Left cardiac atrium (tissue), 4 donors: ENCODE data around the gene ANGPTL2. TPM values are rescaled to one million over a fixed set of nuclear protein-coding genes. Genes with fewer than 3 reads are reported as not detected.

Source experiments
- ATAC-seq, 2 donors: fragments of 200-7000 bp; cut with Tn5 transposase; one replicate each; pipeline ENCODE4 v1.9.1; 2020; ENCODE audit warnings: mild to moderate bottlenecking in 2 of 2, moderate library complexity in 2 of 2
- DNase-seq: peaks from one replicate; pipeline ENCODE4 v3.0.0-alpha.2; 2020
- intact Hi-C, 2 donors: fragments of 100-400 bp; cut with DNase I; formaldehyde crosslinking; loops; one replicate each; pipeline versions ENCODE4 v1.14.1 to v1.15.1; 2022 to 2023
- total RNA-seq, 2 donors: library from RNA; stranded (reverse); fragmentation: NEBNext Ultra II Directional; extraction: Animal tissue kit (Norgen Biotek cat#: 25700); gene quantifications; one replicate each; pipeline ENCODE4 v1.2.1, GENCODE V29; 2021
- donor health status: DM: no; HTN: yes; CAD: no.
- donor health status: DM: no; HTN: yes; CAD: no; lungs with severe emphysema.
- donor health status: DM: yes; HTN: yes; CAD: no.
- donor health status: Dilated cardiomyopathy.

ANGPTL2 gene
- total RNA-seq, 2 donors from 2014 or later = 51.8 to 63.1 TPM

GRCh38 chr9:127139775-127140174, 17.3 kb upstream of the ANGPTL2 start:
- DNase-seq (no peak), ATAC-seq (no peak)
- intact Hi-C loops = loop anchor here in 1 of 2 donors (5.0 kb wide), 1 partner anchor 48 kb away; no protein-coding TSS in a partner anchor

- intact Hi-C loops = loop anchor here in 1 of 2 donors (5.0 kb wide), 1 partner anchor 48 kb away; no protein-coding TSS in a partner anchor
- DNase-seq = no peak
These were observed 16.8 kb upstream of the ANGPTL2 start for GRCh38 chr9:127139071-127139731.

DNA sequence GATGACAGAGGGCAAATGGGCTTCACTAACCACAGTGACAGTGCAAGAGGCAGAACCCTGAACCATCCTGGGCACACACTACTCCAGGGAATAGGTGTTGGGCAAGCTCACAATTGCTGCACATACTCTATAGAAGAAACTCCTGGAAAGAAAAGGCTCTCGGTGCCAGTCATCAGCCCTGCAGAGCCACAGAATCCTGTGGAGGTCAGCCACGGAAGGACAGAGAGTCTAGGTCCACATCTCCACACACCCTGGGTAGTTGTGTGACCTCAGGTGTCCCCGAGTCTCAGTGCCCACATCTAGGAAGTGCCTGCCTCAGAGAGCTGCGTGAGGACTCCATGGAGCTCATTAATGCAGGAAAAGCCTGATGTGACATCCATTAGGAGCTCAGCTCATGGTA, 16.0 kb upstream of the ANGPTL2 start:
- intact Hi-C loops = loop anchor here in 1 of 2 donors (5.0 kb wide), 1 partner anchor 49 kb away; no protein-coding TSS in a partner anchor
- DNase-seq = no peak

More at GRCh38 chr9:127139071-127139731, 16.8 kb upstream of the ANGPTL2 start:
- no peak for ATAC-seq

DNA sequence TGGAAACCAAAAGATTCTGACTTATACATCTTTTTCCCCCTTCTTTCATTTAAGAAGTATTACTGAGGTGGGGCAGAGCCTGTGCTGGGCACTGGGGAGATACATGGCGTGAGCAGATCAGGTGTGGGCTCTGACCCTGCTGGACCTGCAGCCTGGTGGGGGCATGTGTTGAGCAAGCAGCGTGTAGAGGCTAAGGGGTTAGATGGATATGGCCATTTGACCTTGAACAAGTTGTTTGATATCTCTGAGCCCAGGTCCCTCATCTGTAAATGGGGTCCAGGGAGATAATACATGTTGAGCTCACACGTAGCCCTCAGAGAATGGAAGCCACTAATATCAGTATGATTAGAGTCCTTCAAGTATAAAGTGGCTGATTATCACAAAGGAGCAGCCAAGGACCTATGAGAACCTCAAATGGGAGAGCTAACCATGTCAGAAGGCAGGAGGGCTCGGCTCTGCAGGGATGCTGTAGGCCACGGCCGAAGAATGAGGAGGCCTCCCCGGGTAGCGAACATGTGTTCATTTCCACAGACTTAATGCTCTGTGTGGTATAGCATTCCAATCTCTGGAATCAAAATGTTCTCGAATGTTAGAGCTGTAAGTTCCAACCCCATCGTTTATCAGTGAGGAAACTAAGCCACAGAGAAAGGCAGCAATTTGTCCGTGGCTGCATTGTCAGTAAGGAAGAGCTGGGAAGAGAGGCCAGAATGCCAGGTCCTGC, 15.4 kb upstream of the ANGPTL2 start:
- DNase-seq (no peak), ATAC-seq (no peak)
- intact Hi-C loops = loop anchor here in 1 of 2 donors (5.0 kb wide), 1 partner anchor 50 kb away; no protein-coding TSS in a partner anchor

More for the DNA sequence above, 16.0 kb upstream of the ANGPTL2 start:
- no peak for ATAC-seq

- intact Hi-C loops = loop anchor here in 1 of 2 donors (5.0 kb wide), 1 partner anchor 50 kb away; no protein-coding TSS in a partner anchor
These were observed 14.6 kb upstream of the ANGPTL2 start for GRCh38 chr9:127136880-127137639.

DNA sequence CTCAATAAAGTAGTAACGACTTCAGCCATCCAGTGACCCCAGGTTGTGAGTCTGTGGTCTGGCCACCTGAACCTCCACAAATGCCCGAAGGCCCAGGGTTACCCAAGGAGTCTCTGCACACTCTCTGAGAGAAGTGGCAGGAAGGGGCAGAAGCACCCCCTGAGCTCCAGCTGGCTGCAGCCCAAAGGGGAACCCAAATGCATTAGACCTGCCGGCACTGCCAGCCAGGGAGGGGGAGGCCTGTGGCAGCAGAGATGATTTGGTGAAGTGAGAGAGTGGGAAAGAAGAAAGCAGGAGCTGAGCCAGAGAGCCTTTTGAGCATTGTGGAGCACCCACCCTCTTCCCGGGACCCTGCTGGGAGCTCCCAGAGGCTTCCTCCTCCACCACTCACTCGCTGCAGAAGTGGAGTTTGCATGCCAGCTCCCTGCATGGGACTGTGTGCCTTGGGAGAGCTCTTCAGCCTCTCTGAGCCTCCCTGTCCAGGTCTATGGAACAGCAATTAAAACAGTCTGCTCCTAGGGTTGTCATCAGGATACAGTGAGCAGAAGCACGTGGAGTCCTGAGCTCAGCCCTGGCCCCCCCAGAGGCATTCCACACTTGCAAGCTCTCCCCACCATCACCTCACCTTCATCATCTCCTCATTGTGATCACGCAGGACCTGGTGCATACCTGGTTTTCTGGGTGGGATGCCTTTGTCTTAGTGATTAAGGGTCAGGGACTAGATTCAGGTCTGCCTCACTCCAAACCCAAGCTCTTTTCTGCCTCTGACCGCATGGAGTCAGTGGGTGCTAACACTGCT, 13.8 kb upstream of the ANGPTL2 start:
- intact Hi-C loops = loop anchor here in 1 of 2 donors (5.0 kb wide), 1 partner anchor 51 kb away; no protein-coding TSS in a partner anchor
- no peak for ATAC-seq
- no peak for DNase-seq

More at GRCh38 chr9:127136880-127137639, 14.6 kb upstream of the ANGPTL2 start:
- no peak for DNase-seq
- no peak for ATAC-seq

- ATAC-seq = no peak
- intact Hi-C loops = loop anchor here in 1 of 2 donors (5.0 kb wide), 1 partner anchor 52 kb away; no protein-coding TSS in a partner anchor
- no peak for DNase-seq
These were observed 12.8 kb upstream of the ANGPTL2 start for GRCh38 chr9:127135056-127135745.

GRCh38 chr9:127133739-127134167, 11.3 kb upstream of the ANGPTL2 start:
- ATAC-seq (peak; percentile 64 to 72), DNase-seq (peak; percentile 71)
- intact Hi-C loops = no loop called here

- DNase-seq = no peak
- ATAC-seq = peak in 1 of 2 donors; percentile 8
- intact Hi-C loops = no loop called here
These were observed 10.6 kb upstream of the ANGPTL2 start for GRCh38 chr9:127132921-127133647.

DNA sequence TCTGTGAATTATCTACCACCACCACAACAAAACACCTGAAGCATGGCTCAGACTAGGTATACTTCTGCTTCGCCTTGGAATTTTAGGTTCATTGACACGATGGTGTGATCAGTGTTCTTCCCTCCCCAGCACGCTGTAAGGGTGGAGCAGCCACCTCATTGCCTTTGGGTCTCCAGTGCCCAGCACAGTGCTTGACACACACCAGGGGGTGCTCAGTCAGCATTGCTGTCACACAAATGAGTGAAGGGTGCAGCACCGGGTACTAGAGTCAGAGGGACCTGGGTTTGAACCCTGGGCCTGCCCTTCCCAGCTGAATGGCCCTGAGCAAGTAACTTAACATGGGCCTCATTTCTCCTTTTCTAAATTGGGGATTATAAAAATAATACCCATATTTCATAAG, 9.9 kb upstream of the ANGPTL2 start:
- intact Hi-C loops = no loop called here
- ATAC-seq (no peak), DNase-seq (no peak)

GRCh38 chr9:127131871-127132270, 9.4 kb upstream of the ANGPTL2 start:
- ATAC-seq (no peak), DNase-seq (no peak)
- intact Hi-C loops = no loop called here

- peak; percentile 65 for DNase-seq
- peak; percentile 41 to 45 for ATAC-seq
- intact Hi-C loops = no loop called here
These were observed 8.5 kb upstream of the ANGPTL2 start for GRCh38 chr9:127130661-127131538.

- ATAC-seq (no peak), DNase-seq (no peak)
- intact Hi-C loops = no loop called here
These were observed 7.8 kb upstream of the ANGPTL2 start for GRCh38 chr9:127130235-127130634.

- ATAC-seq = no peak
- intact Hi-C loops = loop anchor here (10.0 kb wide), 2 partner anchors 55 to 165 kb away; no protein-coding TSS in a partner anchor
These were observed 7.3 kb upstream of the ANGPTL2 start for GRCh38 chr9:127129718-127130085.

DNA sequence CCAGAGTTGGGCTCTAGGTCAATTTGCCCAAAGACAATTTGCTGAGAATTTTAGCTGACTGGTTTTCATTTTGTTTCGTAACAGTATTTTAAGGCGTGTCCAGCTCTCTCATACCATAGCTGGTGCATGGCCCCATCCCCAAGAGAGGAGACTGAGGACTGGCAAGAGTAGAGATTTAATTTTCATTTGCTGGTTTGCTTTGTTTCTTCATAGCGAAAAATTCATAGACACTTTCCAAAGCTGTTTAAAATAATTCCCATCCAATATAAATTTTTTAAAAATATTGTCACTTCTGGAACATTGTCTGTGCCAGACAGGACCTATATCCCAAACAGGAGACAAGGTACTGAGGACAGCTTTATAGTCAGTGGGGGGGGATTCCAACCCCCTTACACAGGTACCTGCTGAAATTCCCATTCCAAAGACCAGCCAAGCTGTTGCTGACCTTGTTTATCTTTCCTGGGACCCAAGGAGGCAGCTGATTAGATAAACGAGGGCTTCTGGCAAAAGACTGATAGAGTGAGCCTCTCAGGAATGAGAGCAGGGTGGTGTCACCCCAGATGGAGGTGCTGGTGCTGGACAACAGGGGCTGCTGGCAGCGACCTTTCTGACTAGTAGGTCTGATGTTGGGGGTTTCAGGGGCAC, 6.8 kb upstream of the ANGPTL2 start:
- intact Hi-C loops = loop anchor here (10.0 kb wide), 2 partner anchors 56 to 164 kb away; no protein-coding TSS in a partner anchor
- DNase-seq (no peak), ATAC-seq (peak in 1 of 2 donors; percentile 35)

More at GRCh38 chr9:127129718-127130085, 7.3 kb upstream of the ANGPTL2 start:
- DNase-seq = no peak
